Measurements from ENCODE around the gene KLF3.

Gene KLF3

DNA sequence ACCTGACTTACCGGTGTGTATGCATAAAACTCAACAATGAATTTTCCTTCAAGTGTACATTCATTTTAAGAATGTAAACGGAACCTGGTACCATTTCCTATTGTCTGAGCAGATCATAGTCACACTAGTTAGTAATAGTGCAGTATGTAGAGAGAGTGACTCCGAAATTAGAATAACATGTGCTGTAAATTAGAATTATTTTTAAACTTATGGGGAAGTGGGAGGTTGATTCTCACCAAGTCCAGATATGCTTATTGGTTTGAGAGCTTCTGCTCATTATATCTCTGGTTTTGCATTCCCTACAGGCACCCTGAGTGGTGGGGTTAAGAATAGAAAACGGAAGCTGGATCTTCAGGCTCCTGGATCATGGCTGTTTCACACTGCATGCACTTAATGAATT, 39.6 kb downstream of the KLF3 start:
- DNase-seq: no peak

DNA sequence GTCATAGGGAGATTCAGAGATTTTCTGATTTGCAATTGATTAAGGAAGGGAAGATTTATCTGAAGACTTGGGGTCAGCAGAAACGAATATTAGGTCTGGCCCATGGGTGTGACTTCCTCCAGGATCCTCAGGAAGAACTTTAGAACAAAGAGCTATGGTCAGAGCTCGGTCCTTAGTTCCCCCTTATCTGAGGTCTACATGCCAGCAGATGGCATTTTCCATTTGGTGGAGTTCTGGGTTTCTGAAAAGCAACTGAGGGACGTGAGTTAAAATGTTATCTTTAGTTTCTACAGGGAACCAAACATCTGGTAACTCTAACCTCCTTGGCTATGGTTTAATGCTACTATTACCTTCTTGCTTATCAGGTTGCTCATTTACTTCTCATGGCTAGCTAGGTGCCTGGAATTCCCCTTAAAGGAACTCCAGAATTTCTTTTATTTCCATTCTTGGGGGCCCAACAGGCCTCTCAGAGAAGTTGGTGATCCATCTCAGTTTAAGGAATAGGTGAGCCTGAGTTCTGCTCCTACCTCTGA, 40.7 kb downstream of the KLF3 start:
- no peak for DNase-seq

DNA sequence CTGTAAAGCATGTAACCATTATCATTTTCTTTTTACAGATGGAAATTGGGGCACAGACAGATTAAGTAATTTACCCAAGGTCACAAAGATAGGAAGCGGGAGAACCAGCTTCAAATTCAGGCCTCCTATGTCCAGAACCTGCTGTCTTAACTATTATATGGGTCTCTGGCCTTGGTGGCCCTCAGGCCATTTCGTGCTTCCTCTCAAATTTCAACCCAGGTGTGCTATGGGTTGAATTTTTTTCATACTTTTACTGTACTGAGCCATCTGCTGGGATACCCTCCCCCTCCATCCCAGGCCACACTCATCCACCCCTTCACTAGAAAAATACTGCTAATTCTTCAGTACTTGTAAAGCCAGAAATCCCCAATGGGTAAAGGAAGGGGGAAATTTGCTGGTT, 42.3 kb downstream of the KLF3 start:
- DNase-seq: no peak

DNA sequence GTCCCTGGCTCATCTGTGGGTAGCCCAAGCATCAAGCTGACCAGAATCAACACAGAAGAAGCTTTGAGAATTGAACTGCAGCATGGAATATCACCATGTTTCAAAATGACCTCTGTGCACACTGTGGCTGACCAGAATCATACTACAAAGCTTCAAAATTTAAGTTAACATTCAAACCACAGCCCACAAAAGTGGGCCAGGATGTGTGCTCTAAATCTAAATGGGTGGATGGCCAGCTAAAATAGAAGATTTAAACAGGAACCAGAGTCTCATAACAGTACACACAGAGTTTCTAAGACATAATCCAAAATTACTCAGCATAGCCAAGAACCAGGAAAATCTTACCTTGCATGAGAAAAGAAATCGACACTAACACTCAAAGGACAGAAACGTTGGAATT, 46.1 kb downstream of the KLF3 start:
- DNase-seq: no peak

DNA sequence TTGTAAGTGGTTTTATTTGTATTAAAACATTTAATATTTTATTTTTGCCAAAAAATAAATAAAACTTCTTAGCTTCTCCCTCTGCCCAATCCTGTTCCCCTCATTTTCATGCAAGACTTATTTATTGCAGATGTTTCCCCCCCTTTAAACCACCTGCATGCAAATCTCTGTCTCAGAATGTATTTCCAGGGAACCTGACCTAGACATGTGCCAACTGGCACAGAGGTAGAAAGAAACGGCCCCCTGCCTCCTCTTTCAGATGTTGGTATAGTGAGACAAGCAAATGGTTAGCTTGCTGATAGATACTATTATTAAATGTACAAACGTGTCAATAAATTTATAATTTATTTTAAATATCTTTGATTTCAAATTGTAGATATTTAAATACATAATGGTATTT, 47.1 kb downstream of the KLF3 start:
- DNase-seq: no peak

DNA sequence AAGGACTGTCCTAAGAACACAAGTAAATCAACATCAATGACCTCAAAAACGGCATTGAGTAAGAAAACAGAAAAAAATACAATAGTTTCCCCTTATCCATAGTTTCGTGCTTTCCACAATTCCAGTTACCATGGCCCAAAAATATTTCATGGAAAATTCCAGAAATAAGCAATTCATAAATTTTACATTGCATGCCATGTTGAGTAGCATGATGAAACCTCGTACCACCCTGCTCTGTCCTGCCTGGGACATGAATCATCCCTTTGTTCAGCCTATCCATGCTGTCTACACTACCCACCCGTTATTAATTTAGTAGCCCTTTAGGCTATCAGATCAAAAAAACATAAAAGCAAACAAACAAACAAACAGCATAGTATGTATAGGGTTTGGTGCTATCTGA, 51.1 kb downstream of the KLF3 start:
- no peak for DNase-seq

DNA sequence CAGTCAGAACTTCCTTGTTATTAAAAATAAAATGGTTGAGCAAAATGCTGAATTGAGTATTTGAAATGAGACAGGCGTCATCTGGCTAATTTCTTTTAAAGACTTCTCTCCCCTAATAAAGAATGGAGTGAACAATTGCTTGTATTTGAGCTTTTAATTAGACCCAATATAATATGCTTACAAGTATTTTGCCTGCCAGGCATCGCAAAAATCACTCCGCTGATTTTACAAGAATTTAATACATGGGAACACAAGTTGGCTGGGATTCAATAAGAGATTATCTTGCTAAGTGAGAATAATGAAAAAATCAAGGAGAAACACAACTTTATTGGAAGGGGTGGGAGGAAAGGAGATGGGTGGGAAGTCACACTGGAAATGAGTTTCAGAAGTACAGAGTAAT, 52.3 kb downstream of the KLF3 start:
- no peak for DNase-seq

DNA sequence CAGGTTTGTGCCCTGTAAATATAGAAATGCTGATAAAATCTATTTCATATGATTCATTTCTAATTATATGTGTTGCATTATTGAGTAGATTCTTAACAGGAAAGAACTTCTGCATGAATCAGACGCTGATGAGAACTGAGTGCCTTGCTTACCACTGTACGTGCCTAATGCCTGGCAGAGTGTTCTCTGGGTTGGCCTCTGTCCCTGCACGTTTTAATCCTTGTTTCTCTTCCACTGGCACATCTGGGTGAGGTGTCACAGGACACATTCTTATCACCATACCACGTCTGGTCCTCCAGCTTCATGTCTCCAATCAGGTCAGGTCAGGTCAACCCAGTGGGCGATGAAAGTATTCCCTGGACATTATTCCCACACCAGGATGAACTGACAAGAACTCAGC, 53.6 kb downstream of the KLF3 start:
- DNase-seq: no peak

DNA sequence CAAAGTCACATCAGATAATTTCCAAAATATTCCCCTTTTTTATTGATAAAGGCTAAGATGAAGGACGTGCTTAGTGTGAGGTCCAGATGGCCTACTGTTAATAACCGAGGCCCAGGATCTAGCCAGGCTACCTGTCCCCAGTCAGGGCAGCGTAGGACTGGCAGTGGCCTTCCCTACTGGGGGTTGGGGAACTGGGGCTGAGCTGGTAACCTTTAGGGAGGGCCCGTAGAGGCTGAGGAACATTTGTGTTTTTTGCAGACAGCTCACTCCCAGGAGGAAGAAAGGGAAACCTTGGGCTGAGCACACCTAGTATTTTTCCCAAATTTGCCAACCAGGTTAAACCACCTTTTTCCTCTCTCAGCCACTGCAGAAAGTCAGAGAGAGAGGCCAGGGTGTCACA, 59.1 kb downstream of the KLF3 start:
- DNase-seq: no peak

DNA sequence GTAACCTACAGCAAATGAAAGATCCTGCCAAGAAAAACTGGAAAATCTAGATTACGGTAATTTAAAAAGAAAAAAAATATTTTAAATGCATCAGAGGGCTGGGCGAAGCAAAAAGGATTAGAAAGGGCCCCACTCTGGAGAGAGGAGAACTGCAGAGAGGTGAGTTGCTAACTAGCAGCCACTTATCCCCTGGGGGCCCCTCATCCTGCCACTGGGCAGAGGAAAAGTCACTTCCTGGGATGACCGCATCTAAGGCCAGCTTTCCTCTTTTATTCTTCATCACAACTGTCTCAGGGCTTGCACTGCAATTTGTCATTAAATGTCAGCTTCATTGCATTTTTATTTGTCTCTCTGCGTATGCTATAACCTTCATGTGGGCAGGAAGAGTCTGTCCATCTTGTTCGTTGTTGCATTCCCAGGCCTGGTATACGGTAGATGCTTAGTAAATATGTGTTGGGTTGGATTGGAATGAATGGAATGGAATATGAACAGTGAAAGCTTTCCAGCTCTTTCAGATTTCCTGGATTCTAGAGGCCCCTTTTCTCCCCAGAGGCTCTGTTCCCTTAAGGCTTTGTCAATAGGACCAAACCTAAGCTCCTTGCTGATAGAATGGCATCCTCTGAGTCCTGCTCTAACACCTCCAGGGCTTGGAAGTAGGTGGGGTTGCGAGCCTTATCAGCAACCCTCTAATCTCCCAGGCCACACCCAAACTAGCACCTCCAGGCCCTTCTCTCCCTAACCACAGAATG, 59.9 kb downstream of the KLF3 start:
- DNase-seq: no peak

DNA sequence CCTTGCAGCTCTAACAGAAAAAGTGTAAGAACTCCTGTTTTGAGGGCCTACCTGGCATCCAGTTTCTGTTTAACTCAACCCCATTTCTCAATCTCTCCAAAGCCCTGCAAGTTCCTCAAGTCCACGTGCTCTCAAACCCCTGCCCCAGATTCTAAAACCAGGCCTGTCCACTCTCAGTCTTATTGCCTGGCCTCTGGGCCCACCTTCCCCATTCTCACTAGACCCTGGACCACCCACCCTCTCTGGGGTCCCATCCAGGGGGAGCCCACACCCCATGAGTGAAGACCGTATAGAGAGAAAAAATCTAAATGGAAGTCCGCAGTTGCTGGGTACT, 60.4 kb downstream of the KLF3 start:
- DNase-seq: no peak

DNA sequence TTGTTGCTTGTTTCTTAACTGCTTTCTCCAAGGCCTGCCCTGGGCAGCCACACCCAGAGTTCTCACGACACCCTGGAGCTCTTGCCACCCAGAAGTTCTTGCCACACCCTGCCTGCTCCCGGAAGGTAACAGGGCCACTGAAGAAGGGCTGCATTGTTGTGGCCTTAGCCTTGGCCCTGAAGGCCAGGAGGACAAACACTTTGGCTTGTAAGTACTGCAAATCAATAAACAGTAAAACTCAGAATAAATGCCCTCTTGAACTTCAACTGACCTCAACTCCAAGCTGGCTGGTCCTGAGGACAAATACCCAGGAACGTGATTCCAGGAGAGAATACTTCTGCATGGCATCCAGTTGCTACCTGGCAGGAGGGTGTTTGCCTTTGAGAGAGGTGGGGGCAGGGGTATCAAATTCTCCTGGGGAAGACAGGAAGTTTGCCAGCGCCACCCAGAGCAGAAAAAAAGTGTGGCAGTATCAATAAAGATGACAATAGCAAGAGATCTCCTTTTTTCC, 64.7 kb downstream of the KLF3 start:
- DNase-seq: no peak

DNA sequence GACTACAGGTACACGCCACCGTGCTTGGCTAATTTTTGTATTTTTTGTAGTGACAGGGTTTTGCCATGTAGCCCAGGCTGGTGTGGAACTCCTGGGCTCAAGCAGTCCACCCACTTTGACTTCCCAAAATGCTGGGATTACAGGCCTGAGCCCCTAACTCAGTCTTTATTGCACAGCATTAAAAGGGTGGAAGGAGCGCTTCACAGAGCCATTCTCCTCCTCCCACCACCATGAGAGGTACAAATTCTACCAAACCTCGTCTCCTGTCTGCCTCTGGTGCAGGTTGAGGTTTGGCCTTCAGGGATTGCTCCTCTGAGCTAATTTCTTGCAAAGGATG, 66.5 kb downstream of the KLF3 start:
- no peak for DNase-seq

DNA sequence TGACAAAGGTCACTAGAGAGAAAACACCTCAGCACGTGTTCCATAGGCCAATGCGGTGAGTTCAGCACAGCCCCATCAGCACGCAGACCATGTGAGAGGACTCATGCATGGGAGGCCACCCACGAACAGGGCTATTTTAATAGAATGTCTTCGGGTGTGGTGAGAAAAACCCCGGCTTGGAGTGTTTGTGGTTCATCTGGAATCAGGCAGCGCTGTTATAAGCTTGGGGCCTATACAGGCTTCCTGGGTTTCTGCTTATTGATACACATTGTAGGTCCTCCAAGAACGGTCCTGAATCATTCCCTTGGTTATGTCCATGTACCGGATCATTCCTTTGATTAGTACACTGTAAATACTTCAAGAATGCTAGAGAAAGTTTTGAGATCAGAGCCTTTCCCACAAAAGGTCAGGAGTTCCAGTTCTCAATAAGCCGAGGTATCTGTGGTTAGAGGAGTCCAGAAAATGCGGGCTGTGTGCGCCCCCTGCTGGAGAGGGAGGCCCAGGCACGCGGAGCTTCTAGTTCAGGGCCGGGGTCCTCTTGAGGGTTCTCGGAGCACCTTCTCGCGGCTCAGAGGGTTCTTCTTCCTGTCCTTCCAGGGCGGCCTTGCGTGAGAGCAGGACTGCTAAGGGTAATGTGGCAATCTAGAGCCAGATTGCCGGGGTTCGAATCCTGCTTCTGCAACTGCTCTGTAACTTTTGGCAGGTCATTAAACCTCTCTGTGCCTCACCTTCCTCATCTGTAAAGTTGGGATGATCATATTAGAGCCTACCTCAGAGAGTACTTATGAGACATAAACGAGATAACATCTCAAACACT, 67.0 kb downstream of the KLF3 start:
- DNase-seq: peak; percentile 50

DNA sequence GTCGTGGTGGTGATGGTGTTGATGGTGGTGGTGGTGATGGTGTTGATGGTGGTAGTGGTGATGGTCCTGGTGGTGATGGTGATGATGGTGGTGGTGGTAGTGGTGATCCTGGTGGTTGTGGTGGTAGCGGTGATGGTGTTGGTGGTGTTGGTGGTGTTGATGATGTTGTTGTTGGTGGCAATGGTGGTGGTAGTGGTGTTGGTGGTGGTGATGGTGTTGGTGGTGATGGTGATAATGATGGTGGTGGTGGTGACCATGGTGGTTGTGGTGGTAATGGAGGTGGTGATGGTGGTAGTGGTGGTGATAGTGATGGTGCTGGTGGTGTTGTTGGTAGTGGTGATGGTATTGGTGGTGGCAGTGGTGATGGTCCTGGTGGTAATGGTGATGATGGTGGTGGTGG, 69.7 kb downstream of the KLF3 start:
- no peak for DNase-seq

DNA sequence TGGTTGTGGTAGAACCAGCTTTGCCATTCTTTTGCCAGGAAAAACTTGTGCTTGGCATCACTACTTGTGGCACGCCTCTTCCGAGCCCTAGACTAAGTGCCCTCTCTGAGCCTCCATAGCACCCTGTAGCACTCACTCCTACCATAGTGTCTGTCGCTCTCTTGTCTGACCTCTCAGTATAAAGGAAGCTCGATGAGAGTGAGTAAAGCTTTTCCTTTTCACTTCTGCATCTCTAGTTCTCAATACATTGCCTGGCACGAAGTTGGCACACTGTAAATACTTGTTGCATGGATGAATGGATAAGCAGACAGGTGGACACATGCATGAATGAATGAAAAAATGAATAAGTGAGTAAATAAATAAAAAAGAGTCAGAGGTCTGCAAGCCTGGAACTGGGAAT, 70.4 kb downstream of the KLF3 start:
- DNase-seq: no peak

DNA sequence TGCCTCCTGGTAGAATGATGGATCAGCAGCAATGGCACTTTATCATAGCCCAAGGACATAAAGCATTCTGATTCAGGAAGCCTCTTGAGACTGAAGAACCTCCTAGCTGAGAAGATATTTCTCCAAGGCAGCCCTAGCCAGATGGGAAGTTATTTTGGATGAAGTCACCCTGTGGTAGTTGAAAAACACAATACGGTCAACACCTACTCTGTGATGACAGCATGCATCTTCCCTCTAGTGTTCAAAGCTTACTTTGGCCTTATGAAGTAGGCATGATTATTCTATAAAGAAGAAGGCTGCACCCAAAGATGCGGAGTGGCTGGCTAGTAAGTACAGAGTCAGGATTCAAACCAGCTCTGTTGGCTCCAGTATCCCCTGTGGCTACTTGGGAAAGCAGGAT, 70.9 kb downstream of the KLF3 start:
- no peak for DNase-seq

DNA sequence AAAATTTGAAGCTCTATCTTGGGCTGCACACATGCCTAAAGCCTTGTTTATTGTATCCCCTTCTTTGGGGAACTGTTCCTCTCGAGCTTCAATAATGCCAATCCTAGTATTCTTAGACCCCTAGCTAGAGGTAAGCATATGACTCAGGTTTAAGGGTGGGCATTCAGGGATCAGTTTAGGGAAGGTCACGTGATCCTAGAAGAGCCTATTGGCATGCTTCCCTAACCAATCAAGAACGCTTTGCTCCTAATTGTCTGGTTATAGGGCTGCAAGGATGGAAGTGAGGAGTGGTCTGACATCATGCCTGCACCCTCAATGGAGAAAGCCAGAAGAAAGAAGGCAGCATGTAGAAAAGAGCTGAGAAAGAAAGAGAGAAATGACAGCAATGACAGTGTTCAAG, 71.9 kb downstream of the KLF3 start:
- no peak for DNase-seq

DNA sequence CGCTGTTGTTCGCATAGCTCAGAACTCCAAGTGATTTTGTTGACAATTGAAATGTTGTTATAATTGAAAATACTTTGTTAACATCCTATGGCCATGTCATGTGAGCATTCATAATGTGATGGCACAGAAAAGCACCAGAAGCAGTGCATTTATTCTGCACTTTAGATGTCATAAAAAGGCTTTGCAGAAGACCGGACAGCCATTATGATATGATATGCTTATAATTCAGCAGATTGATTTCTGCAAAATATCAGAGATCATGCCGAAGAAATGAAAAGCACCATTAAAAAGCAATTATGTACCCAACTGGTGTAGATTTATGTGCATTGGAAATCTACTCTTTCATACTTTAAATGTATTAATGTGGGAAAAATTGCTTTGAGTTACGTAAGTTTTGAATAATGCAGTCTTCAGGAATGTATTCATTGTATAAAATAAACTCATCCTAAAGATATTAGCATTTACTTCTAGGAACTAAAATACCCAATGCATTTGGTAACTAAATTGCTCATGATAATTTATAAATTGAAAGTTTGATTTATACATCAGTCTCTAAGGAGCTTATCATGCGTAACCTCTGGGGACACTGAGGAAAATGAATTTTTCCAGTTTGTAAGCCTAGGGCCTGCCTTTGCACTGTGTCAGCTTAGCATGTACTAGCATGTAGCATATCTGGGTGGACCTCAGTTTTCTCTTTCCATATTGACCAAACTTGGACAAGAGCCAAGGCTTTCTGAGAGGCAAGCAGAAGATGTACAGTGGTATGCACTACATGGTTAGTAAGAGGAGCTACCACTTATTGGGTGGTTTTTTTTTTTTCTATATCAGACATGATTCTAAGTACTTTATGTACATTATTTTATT, 75.2 kb downstream of the KLF3 start:
- DNase-seq: no peak

DNA sequence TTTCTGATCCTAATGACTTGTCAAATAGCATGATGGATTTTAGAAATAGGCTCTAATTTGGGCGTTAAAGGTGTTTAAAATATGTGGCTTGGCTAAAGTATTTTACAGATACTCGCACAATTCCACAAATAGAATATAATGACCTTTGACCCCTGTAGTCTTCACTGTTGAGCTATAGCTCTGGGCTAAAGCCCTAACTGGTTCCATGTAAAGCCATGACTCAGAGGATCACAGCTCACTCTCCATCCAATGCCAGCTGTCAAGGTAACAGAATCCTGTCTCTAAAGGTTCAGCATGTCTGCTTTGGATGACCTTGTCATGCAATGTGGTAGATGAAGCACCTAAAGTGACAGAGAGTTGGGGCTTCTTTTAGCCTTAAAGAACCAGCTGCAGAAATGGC, 76.3 kb downstream of the KLF3 start:
- DNase-seq: no peak

DNA sequence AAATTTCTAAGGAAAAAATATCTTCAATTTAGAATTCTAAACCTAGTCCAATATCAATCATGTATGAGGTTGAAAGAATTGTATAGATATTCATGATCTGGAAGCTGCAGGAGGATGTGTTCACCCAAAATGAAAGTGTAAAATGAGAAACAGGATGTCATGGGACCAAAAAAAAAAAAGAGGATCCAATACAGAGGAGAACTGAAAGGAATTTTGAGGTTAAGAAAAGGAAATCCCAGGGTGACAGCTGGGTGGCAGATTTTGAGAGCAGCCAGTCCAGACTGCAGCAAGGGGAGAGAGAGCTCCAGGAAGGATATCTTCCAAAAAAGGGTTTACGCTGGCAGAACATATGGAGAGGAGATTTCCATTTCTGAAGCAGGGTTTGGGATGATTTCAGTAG, 79.9 kb downstream of the KLF3 start:
- no peak for DNase-seq

DNA sequence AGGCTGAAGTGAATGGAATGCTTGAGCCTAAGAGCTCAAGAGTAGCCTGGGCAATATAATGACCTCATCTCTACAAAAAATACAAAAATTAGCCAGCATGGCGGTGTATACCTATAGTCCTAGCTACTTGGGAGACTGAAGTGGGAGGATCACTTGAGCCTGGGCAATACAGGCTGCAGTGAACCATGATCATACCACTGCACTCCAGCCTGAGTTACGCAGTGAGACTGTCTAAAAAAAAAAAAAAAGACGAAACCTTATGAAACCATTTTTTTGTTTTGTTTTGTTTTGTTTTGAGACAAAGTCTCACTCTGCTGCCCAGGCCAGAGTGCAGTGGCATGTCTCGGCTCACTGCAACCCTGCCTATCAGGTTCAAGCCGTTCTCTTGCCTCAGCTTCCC, 81.9 kb downstream of the KLF3 start:
- DNase-seq: no peak

DNA sequence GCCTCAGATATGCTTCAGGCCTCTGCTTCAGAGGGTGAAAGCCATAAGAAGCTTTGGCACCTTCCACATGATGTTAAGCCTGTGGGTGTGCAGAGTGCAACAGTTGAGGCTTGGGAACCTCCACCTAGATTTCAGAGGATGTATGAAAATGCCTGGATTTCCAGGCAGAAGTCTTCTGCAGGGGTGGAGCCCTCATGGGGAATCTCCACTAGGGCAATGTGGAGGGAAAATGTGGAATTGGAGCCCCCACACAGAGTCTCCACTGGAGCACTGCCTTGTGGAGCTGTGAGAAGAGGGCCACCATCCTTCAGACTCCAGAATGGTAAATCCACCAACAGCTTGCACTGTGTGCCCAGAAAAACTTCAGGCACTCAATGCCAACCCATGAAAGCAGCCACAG, 83.6 kb downstream of the KLF3 start:
- no peak for DNase-seq
